Activated naive CD8-positive, alpha-beta T cell treated with anti-CD3 and anti-CD28 coated beads, Interleukin-2, amount 50 U/mL, for 16 hours (primary cell): ENCODE measurements around the gene ITGB3.
"Not testable (repeated sequence)": the region's sequence is repeated elsewhere in the genome, so short reads cannot be mapped to it uniquely, and the experiment has no call there.

Experiments used
- DNase-seq: peaks from one replicate; pipeline ENCODE4 v3.0.0-alpha.2; 2020; ENCODE audit warnings: low read depth, low spot score

Gene ITGB3

GRCh38 chr17:47223007-47223406 lies 30.6 kb upstream of the ITGB3 start:
- no peak for DNase-seq

GRCh38 chr17:47223460-47223859 lies 30.2 kb upstream of the ITGB3 start:
- DNase-seq, result no peak

DNA sequence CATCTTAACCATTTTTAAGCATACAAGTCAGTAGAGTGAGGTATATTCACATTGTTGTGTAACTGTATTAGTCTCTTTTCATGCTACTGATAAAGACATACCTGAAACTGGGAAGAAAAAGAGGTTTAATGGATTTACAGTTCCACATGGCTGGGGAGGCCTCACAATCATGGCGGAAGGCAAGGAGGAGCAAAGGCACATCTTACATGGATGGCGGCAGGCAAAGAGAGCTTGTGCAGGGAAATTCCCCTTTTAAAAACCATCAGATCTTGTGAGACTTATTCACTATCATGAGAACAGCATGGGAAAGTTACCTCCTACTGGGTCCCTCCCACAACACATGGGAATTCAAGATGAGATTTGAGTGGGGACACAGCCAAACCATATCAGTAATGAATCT lies 29.6 kb upstream of the ITGB3 start:
- not testable (repeated sequence) for DNase-seq

- DNase-seq, result no peak
These were observed 28.7 kb upstream of the ITGB3 start for GRCh38 chr17:47224966-47225365.

GRCh38 chr17:47225436-47225858 lies 28.2 kb upstream of the ITGB3 start:
- DNase-seq, result no peak

DNA sequence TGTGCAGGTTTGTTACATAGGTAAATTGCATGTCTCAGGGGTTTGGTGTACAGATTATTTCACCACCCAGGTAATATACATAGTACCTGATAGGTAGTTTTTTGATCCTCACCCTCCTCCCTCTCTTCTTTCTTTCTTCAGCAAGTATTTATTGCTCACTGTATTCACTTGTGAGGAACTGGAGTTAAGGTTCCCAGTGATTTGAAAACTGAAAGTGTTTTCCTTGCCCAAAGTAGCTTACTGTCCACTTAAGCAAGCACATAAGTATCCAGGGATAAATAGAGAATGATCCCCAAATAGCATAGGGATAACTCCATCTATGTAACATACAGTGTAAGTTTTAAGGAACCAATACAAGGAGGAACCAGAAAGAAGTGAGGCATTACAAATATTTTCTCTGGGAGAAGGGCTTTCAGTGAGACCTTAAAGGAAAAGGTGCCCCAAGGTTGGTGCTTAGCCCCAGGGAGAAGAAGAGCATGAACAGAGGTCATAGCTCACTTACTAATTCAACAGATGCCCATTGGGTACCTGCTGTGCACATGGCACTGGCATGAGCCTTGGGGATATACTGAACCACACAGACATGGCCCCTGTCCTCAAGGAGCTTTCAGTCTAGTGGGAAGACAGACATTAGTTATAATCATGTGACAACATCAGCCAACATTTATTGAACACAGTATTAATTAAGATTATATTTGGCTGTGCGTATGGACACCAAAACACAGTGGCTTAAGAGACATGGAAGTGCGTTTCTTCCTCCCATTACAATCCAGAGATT lies 27.5 kb upstream of the ITGB3 start:
- no peak for DNase-seq

DNA sequence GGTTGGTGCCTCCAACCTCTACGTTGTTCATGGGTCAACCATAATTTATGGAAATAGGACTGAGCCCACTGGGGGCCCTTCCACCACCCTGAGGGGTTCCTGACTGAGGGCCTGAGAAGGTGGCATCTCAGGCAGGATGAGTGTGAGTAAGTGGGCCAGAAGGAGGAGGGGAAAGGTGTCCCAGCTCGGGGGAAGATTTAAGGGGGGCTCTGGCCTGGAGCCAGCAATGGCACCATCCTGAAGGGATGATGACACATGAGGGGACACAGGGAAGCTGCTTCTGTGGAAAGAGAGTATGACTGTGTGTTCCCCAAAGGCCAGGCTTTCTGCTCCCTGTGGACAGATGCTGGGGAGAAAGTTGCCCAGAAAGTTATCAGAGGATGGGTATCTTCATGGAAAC lies 25.8 kb upstream of the ITGB3 start:
- DNase-seq, result no peak

DNA sequence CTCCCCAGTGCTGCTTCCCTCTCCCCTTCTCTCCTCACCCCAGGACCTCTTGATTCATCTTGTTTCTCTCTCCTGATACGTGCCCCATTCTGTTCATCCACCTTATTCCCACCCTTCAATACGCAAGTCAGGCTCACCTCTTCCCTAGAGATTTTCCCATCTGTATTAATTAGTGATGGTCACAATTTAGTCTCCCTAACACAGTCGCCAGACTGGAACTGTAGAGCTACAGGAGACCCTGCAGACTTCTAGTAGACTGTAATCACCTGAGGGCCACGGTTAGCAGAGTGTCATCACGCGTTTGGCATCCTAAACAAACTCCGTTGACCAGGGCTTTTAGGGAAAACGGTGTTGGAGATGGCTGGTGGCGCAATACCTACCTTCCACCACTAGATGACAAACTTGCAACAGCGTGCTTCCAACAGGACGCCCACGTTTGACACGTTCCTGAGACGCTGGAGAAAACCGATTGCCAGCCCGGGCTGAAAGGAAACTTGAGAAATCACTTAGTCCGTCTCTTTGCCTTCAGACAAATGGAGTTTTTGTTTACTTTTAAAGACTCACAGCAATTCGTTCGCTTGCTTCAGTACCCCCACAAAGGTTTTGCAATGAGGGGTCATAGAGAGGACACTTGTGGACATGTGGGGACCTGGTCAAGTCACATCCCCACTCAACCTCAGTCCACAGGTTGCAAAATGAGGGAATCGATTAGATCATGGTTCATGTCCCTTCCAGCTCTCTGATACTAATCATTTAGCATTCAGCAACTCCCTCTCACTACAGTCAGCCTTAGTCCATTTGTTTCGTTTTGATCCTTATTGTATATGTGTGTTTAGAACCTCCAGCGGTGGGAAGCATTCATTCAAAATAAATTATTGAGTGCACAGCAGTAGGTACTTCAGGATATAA lies 23.8 kb upstream of the ITGB3 start:
- peak; percentile 30 for DNase-seq

DNA sequence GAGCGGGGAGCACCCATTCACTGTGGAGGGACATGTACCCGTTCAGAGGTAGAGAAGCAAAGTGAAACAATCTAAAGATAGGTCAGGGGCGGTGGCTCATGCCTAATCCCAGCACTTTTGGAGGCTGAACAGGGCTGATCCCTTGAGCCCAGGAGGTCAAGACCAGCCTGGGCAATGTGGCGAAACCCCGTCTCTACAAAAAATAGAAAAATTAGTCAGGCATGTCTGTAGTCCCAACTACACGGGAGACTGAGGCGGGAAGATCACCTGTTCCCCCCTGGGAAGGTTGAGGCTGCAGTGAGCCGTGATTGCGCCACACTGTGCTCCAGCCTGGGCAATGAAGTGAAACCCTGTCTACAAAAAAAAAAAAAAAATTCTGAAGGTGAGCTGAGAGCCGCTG lies 22.8 kb upstream of the ITGB3 start:
- no peak for DNase-seq

GRCh38 chr17:47231334-47231733 lies 22.3 kb upstream of the ITGB3 start:
- no peak for DNase-seq

GRCh38 chr17:47231866-47232265 lies 21.8 kb upstream of the ITGB3 start:
- DNase-seq, result no peak

- no peak for DNase-seq
These were observed 21.2 kb upstream of the ITGB3 start for GRCh38 chr17:47232465-47232864.

DNA sequence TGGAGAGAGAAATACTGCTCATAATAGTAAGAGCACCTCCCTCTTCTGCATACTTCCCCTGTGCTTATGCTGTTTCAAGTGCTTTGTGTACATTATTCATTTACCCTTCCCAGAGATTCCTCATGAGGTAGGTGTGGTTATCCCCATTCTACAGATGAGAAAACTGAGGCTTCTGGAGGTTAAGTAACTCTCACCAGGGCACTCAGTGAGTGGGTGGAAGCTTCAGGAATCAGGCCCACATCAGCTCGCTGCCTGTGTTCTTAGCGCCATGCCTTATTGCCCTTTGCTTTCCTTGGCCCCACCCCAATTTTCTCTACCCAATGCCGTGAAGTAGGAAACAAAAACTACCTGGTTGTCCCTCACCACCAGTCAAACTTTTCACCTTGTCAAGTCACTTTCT lies 18.1 kb upstream of the ITGB3 start:
- DNase-seq, result no peak

GRCh38 chr17:47235923-47236322 lies 17.7 kb upstream of the ITGB3 start:
- DNase-seq, result no peak

GRCh38 chr17:47237841-47238240 lies 15.8 kb upstream of the ITGB3 start:
- DNase-seq, result no peak

DNA sequence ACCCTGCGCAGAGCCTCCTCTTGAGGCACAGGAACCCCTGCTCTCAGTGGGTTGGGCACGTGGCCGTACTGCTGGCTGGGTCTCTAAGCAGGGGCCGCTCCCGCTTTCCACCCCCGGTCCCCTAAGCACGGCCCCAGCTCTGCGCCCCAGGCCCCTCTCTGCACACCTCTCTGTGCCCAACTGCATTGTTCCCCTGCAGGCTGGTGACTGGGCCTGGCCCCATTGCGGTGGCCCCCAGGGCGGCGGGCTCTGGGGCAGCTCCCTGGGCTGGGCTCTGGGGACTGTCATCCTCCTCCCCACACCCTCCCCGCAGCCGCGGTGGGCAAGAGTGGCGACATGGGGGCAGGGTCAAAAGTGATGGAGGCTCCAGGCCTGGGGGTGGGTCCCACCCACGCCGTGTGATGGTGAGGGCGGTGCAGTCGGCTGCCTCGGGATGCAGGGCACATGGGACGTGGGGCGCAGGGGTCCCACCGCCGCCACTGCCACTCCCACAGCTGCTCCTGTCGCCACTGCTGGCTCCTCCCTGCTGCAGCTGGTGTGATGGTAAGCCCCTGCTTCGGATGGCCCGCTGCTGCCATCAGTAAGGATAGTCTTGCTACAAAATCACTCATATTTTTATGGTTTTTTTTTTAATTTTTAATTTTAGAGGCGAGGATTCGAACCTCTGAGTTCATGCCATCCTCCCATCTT lies 15.2 kb upstream of the ITGB3 start:
- DNase-seq, result no peak

- DNase-seq, result no peak
These were observed 14.0 kb upstream of the ITGB3 start for GRCh38 chr17:47239619-47239966.

DNA sequence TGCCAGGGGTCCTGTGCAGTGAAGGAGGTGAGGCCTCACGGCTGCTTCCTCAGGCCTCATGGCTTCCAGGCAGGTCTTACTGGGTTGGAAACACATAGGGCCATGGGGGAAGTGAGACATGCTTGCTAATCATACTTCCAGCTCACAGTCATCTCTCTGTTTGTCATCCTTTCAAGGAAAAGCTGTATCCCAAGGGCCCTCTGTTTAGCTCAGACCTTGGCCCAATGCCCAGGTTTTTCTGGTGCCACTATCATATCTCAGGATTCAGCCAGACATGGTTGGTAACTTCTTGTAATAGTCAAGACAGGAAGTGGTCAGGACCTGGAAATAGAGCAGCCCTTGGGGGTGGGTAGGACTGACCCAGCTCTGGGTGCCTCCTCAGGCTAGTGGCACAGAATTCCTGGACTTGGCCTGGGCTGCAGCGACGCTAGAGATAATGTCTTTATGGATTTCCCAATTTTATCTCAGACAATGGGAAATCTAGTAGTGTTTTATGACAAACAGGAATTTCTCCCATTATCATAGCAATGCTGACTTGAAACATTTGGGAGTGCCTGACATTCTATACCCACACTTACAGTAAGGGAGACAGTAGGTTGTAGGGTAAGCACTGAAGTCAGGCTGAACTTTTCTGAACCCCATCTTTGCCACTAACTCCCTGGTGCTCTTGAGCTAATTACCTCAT lies 13.5 kb upstream of the ITGB3 start:
- DNase-seq, result no peak

DNA sequence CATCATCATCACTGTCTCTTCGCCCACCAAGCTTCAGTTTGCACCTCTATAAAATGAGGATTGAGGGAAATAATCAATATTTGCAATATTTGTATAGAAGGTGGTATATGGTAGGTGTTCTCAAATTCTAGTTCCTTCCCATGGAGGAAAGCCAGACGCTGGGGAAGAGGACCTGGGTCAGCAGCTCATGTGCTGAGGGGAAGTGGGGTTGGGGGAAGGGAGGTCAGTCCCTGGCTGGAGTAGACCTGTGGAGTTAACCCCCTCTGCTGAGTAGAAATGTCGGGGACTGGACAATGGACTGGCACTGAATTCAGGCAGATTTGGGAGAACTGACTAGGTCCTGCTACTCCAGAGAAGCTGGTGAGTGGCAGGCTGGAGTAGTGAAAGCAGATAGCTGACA lies 12.8 kb upstream of the ITGB3 start:
- DNase-seq, result no peak

- no peak for DNase-seq
These were observed 11.0 kb upstream of the ITGB3 start for GRCh38 chr17:47242648-47243047.

DNA sequence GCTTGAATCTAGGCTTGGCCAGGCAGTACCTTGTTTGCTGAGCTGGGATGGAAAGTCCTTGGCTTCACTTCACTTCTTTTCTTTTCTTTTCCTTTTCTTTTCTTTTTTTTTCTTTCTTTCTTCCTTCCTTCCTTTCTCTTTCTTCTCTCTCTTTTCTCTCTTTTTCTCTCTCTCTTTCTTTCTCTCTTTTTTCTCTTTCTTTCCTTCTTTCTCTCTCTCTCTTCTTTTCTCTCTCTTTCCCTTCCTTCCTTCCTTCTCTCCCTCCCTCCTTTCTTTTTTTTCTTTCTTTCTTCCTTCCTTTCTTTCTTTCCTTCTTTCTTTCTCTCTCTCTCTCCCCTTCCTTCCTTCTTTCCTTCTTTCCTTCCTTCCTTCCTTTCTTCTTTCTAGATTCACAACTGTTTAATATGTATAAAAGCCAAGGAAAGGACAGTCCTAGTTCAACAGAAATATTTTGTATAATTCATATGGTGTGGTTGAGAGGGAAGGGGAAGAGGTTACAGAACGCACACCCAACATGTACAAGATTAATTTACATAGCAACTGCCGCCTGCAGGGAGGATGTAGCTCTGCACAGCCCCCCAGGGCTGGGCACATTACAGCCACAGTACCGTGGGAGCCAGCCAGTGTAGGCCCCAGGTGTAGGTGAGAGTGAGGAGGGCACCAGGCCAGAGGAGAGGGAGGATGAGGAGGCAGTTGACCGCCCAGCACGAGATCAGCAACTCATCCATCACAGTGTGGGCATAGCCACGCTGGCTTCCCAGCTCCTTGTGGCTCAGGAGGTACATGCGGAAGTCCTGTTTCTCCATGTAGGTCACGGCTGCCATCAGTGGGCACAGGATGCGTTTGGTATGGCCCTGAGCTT lies 9.7 kb upstream of the ITGB3 start:
- no peak for DNase-seq
